GM23338 (cell line): Measurements from ENCODE around the gene CFAP410. TPM values are rescaled to one million over a fixed set of nuclear protein-coding genes. Genes with fewer than 3 reads are reported as not detected.
A peak's percentile ranks its signal among the peaks of the same experiment; 100 is the strongest.

Source experiments
- ATAC-seq: fragments of 200-7000 bp; cut with Tn5 transposase; 3 replicates; pipeline ENCODE4 v1.9.1; 2020
- DNase-seq: peaks from one replicate; pipeline ENCODE4 v3.0.0-alpha.2; 2015; ENCODE audit warnings: low spot score
- H2AFZ ChIP-seq: fragments of 200-600 bp; sonication (generic); 2 replicates; pipeline ENCODE4 v1.8.0; 2016; ENCODE audit warnings: antibody characterized with exemption, mild to moderate bottlenecking, moderate library complexity
- H3F3A ChIP-seq: fragments of 200-600 bp; sonication (generic); replicated peaks from 2 replicates; pipeline ENCODE4 v1.8.0; 2017; ENCODE audit warnings: antibody characterized with exemption, mixed run types, low read depth
- H3K27ac ChIP-seq: fragments of 200-600 bp; sonication (generic); 2 replicates; pipeline ENCODE4 v1.6.1; 2016; ENCODE audit warnings: low read depth
- H3K27me3 ChIP-seq: fragments of 200-600 bp; sonication (generic); 2 replicates; pipeline ENCODE4 v1.8.0; 2016; ENCODE audit warnings: mild to moderate bottlenecking, mixed run types, moderate library complexity; ENCODE audit not compliant: insufficient read depth
- H3K36me3 ChIP-seq: fragments of 200-600 bp; sonication (generic); 2 replicates; pipeline ENCODE4 v1.8.0; 2016; ENCODE audit warnings: mild to moderate bottlenecking; ENCODE audit not compliant: insufficient read depth
- H3K4me1 ChIP-seq: fragments of 200-600 bp; sonication (generic); 2 replicates; pipeline ENCODE4 v1.8.0; 2016; ENCODE audit warnings: mild to moderate bottlenecking, moderate library complexity; ENCODE audit not compliant: insufficient read depth
- H3K4me2 ChIP-seq: fragments of 200-600 bp; sonication (generic); 2 replicates; pipeline ENCODE4 v1.7.1; 2017; ENCODE audit warnings: mixed run types
- H3K4me3 ChIP-seq: fragments of 200-600 bp; sonication (generic); 2 replicates; pipeline ENCODE4 v1.6.1; 2016; ENCODE audit warnings: mixed run types
- H3K79me2 ChIP-seq: fragments of 200-600 bp; sonication (generic); replicated peaks from 2 replicates; pipeline ENCODE4 v1.8.0; 2017; ENCODE audit warnings: mild to moderate bottlenecking; ENCODE audit not compliant: insufficient read depth
- H3K9me2 ChIP-seq: fragments of 200-600 bp; sonication (generic); 2 replicates; pipeline ENCODE4 v1.8.0; 2017; ENCODE audit not compliant: insufficient read depth
- H4K20me1 ChIP-seq: fragments of 200-600 bp; sonication (generic); replicated peaks from 2 replicates; pipeline ENCODE4 v1.8.0; 2017; ENCODE audit warnings: mild to moderate bottlenecking; ENCODE audit not compliant: insufficient read depth
- H3K27ac Mint-ChIP-seq: 2 replicates; pipeline ENCODE4 v1.8.0; 2020; ENCODE audit warnings: inconsistent platforms, mild to moderate bottlenecking, moderate library complexity, mixed read lengths
- H3K27me3 Mint-ChIP-seq: 3 replicates; pipeline ENCODE4 v1.8.0; 2022; ENCODE audit warnings: low read depth, mild to moderate bottlenecking, moderate library complexity, mixed read lengths, inconsistent platforms; ENCODE audit not compliant: insufficient read depth, poor library complexity
- H3K36me3 Mint-ChIP-seq: 3 replicates; pipeline ENCODE4 v1.8.0; 2021; ENCODE audit warnings: low read depth, mild to moderate bottlenecking, inconsistent platforms, moderate library complexity, mixed read lengths
- H3K4me1 Mint-ChIP-seq: 3 replicates; pipeline ENCODE4 v1.8.0; 2020; ENCODE audit warnings: mild to moderate bottlenecking, inconsistent platforms, mixed read lengths
- H3K4me3 Mint-ChIP-seq: 3 replicates; pipeline ENCODE4 v1.8.0; 2021; ENCODE audit warnings: moderate library complexity, mild to moderate bottlenecking, inconsistent platforms, mixed read lengths
- H3K9me3 Mint-ChIP-seq: 3 replicates; pipeline ENCODE4 v1.8.0; 2020; ENCODE audit warnings: moderate library complexity, mild to moderate bottlenecking, inconsistent platforms, mixed read lengths
- CREB1 ChIP-seq: fragments of 250-450 bp; sonication (Bioruptor Pico); IDR thresholded peaks from 2 replicates; pipeline ENCODE4 v1.5.0; 2020; ENCODE audit warnings: low read depth, mild to moderate bottlenecking, moderate library complexity
- CTCF ChIP-seq, 2 experiments: fragments of 200-600 bp in 1 of 2; sonication (generic) in 1 of 2; conservative IDR thresholded peaks; 2 replicates each; pipeline versions ENCODE4 v1.5.1 to v1.6.1; 2016 to 2017; ENCODE audit warnings: antibody characterized with exemption in 2 of 2, low read depth in 2 of 2, mild to moderate bottlenecking in 2 of 2, moderate library complexity in 1 of 2
- NANOG ChIP-seq: IDR thresholded peaks from 2 replicates; pipeline ENCODE4 v1.6.1; 2016; ENCODE audit warnings: antibody characterized with exemption, borderline replicate concordance
- POLR2AphosphoS5 ChIP-seq: IDR thresholded peaks from 2 replicates; pipeline ENCODE4 v1.6.1; 2016; ENCODE audit warnings: antibody characterized with exemption, low read depth
- REST ChIP-seq: IDR thresholded peaks from one replicate; pipeline ENCODE4 v1.6.1; 2018; ENCODE audit warnings: antibody characterized with exemption; ENCODE audit not compliant: unreplicated experiment
- STAT1 ChIP-seq: IDR thresholded peaks from one replicate; pipeline ENCODE4 v1.6.1; 2016; ENCODE audit warnings: antibody characterized with exemption; ENCODE audit not compliant: unreplicated experiment
- ZNF114 ChIP-seq: fragments of 250-450 bp; sonication (Bioruptor Pico); IDR thresholded peaks from 2 replicates; pipeline ENCODE4 v1.5.0; 2020; ENCODE audit warnings: mild to moderate bottlenecking, moderate library complexity
- ZNF331 ChIP-seq: fragments of 250-450 bp; sonication (Bioruptor Pico); IDR thresholded peaks from 2 replicates; pipeline ENCODE4 v1.5.0; 2020; ENCODE audit warnings: low read depth, mild to moderate bottlenecking, moderate library complexity
- polyA plus RNA-seq: library from polyadenylated mRNA; unstranded; fragments of >200 nt; fragmentation: Nextera tagmentation; extraction: Ambion mirVana; gene quantifications from 2 replicates; pipeline ENCODE4 v1.2.1, GENCODE V29; 2016
- total RNA-seq: library from RNA; depleted of rRNA; stranded (reverse); fragments of >200 nt; shearing (Covaris generic); gene quantifications from 2 replicates; pipeline ENCODE4 v1.2.3, GENCODE V29; 2014

CFAP410 gene
- total and polyA plus RNA-seq, 2 experiments from 2014 or later = 11.0 to 24.0 TPM

GRCh38 chr21:44380876-44381275 lies 41.7 kb upstream of the CFAP410 start (continued):
- TF ChIP-seq REST (no peak), STAT1 (no peak), ZNF114 (CRISPR knock-in tag) (no peak), ZNF331 (CRISPR knock-in tag) (no peak), NANOG (no peak), CTCF (conservative IDR thresholded peaks at IDR 0.05; ENCODE audit: low read depth in 2 of 2) (no peak), CREB1 (no peak), POLR2AphosphoS5 (no peak)

GRCh38 chr21:44379991-44380865 lies 41.0 kb upstream of the CFAP410 start:
- H3K36me3 Mint-ChIP-seq = no peaks in the 10 kb centered on the region; the same call in 2 of the 3 replicates
- ATAC-seq (peak; percentile 82), DNase-seq (peak; percentile 19)
- TF ChIP-seq ZNF114 (CRISPR knock-in tag) = no peak
- peaks cover 15% of the 10 kb centered on the region for H3K9me3 Mint-ChIP-seq
- Histone ChIP-seq H3K27ac (no peak overlapping the region), H3F3A (no peaks in the 10 kb centered on the region), H3K36me3 (peaks cover 3% of the 10 kb centered on the region; the same call in 1 of the 2 replicates), H3K4me2 (no peak overlapping the region), H3K27me3 (no peaks in the 10 kb centered on the region), H3K4me3 (no peak overlapping the region), H3K79me2 (no peaks in the 10 kb centered on the region), H4K20me1 (no peaks in the 10 kb centered on the region), H3K4me1 (no peaks in the 10 kb centered on the region), H3K9me2 (peaks cover 2% of the 10 kb centered on the region; the same call in 1 of the 2 replicates), H2AFZ (no peak overlapping the region)
- no peak overlapping the region for H3K27ac Mint-ChIP-seq
- H3K27me3 Mint-ChIP-seq = peaks cover 6% of the 10 kb centered on the region
- H3K4me1 Mint-ChIP-seq = peaks cover 15% of the 10 kb centered on the region; the same call in 2 of the 3 replicates
- no peak overlapping the region for H3K4me3 Mint-ChIP-seq
